Measurements from ENCODE around the gene CPHXL. TPM values are rescaled to one million over a fixed set of nuclear protein-coding genes. Genes with fewer than 3 reads are reported as not detected.

The CPHXL gene
- total RNA-seq, 1 experiment from 2014 or later: not detected

GRCh38 chr16:75732871-75733270 is 6.6 kb upstream of the CPHXL start:
- no peak overlapping the region for H2AK5ac ChIP-seq (ENCODE audit: insufficient read length, low read length)
- H3K4me2 ChIP-seq (ENCODE audit: insufficient read depth, insufficient read length, low read length): no peak overlapping the region
- H3K56ac ChIP-seq (ENCODE audit: insufficient read length, low read depth, low read length): no peak overlapping the region
- no peak overlapping the region for H3K18ac ChIP-seq (ENCODE audit: insufficient read length, low read depth, low read length)
- H3K4me1 Mint-ChIP-seq: peaks cover 6 to 8% of the 10 kb centered on the region in 2 experiments; a peak in 2 of 4 replicates
- H3K27me3 ChIP-seq (ENCODE audit: insufficient read depth, low read length): no peaks in the 10 kb centered on the region
- no peak for DNase-seq
- no peaks in the 10 kb centered on the region for H3K23me2 ChIP-seq (ENCODE audit: insufficient read length, low read depth, low read length, poor library complexity, severe bottlenecking)
- H2AFZ ChIP-seq (ENCODE audit: low read length): no peak overlapping the region
- H3K9me3 ChIP-seq (ENCODE audit: control insufficient read depth, low read depth, low read length): no peaks in the 10 kb centered on the region
- no peaks in the 10 kb centered on the region for H3K4me1 ChIP-seq (ENCODE audit: insufficient read depth, low read length)
- no peak overlapping the region for H4K5ac ChIP-seq (ENCODE audit: insufficient read length, low read depth, low read length)
- peaks cover 7 to 14% of the 10 kb centered on the region in 2 experiments for H3K9me3 Mint-ChIP-seq
- H4K8ac ChIP-seq (replicated peaks; ENCODE audit: insufficient read length, low read depth, low read length): no peak overlapping the region
- H3K4ac ChIP-seq (ENCODE audit: low read depth, low read length): no peak overlapping the region
- no peaks in the 10 kb centered on the region for H3K79me2 ChIP-seq (ENCODE audit: insufficient read depth, low read length)
- no peak overlapping the region for H2BK12ac ChIP-seq (ENCODE audit: insufficient read length, low read depth, low read length)
- H3K27ac ChIP-seq (ENCODE audit: insufficient read length, low read depth, low read length): no peak overlapping the region
- H3K4me3 Mint-ChIP-seq: no peak overlapping the region
- no CpG with 5 or more reads among the region's 2 CpGs for WGBS (ENCODE audit: extremely low coverage, insufficient read length, low lambda C conversion rate)
- H3K79me1 ChIP-seq (ENCODE audit: insufficient read depth, low read depth, low read length, poor library complexity, severe bottlenecking): no peaks in the 10 kb centered on the region
- no peak overlapping the region for H3K9ac ChIP-seq (ENCODE audit: extremely low read depth, insufficient read length, low read length)
- no peaks in the 10 kb centered on the region for H4K20me1 ChIP-seq (ENCODE audit: control insufficient read depth, insufficient read depth, insufficient read length)
- no peak overlapping the region for H2BK5ac ChIP-seq (ENCODE audit: insufficient read length, low read length)
- no peak overlapping the region for H2BK20ac ChIP-seq (ENCODE audit: low read depth, low read length, poor library complexity, severe bottlenecking)
- H4K91ac ChIP-seq (ENCODE audit: insufficient read length, low read depth, low read length): no peak overlapping the region
- H2BK120ac ChIP-seq (ENCODE audit: low read depth, low read length, poor library complexity, severe bottlenecking): no peak overlapping the region
- H2BK15ac ChIP-seq (ENCODE audit: low read depth, low read length): no peak overlapping the region
- peaks cover 2% of the 10 kb centered on the region for H3K27me3 Mint-ChIP-seq (ENCODE audit: low read depth)
- H3K23ac ChIP-seq (ENCODE audit: insufficient read length, low read depth, low read length): no peak overlapping the region
- H3T11ph ChIP-seq (ENCODE audit: low read length): no peak overlapping the region
- no peak for TF ChIP-seq CTCF (conservative IDR thresholded peaks at IDR 0.05)
- H3K14ac ChIP-seq (ENCODE audit: insufficient read depth, low read length): no peak overlapping the region
- no peak overlapping the region for H3K27ac Mint-ChIP-seq
- H3K36me3 Mint-ChIP-seq (ENCODE audit: insufficient read depth in 1 of 3, low read depth in 3 of 3): no peaks in the 10 kb centered on the region

Data from H9 (cell line).